Tibial artery (tissue), 4 donors: ENCODE results near the gene IRF2.

ENCODE experiments used
- DNase-seq, 2 donors: peaks; one replicate each; pipeline ENCODE4 v3.0.0-alpha.2; 2019
- H3K27ac ChIP-seq, 2 donors: fragments of 200-600 bp; sonication (generic) in 1 of 2; 1 replicate in 1 of 2; 2 replicates in 1 of 2; pipeline ENCODE4 v1.5.1; 2018 to 2019; ENCODE audit warnings: mild to moderate bottlenecking in 1 of 2
- H3K27me3 ChIP-seq, 2 donors: fragments of 200-600 bp; sonication (generic) in 1 of 2; one replicate each; pipeline versions ENCODE4 v1.5.1 to v1.6.0; 2016 to 2019
- H3K36me3 ChIP-seq, 3 donors: fragments of 200-600 bp; sonication (generic) in 2 of 3; one replicate each; pipeline ENCODE4 v1.5.1; 2016 to 2019; ENCODE audit warnings: mild to moderate bottlenecking in 2 of 3
- H3K4me1 ChIP-seq, 4 donors: fragments of 200-600 bp; sonication (generic) in 2 of 4; 1 replicate in 3 of 4; 2 replicates in 1 of 4; pipeline ENCODE4 v1.5.1; 2016 to 2019
- H3K4me3 ChIP-seq, 2 donors: fragments of 200-600 bp; sonication (generic) in 1 of 2; 1 replicate in 1 of 2; 2 replicates in 1 of 2; pipeline ENCODE4 v1.5.1; 2018 to 2019; ENCODE audit warnings: mild to moderate bottlenecking in 2 of 2
- H3K9me3 ChIP-seq, 3 donors: fragments of 200-600 bp; sonication (generic) in 1 of 3; one replicate each; pipeline ENCODE4 v1.5.1; 2016 to 2019
- intact Hi-C: fragments of 100-400 bp; cut with DNase I; formaldehyde crosslinking; loops from one replicate; pipeline ENCODE4 v1.15.0; 2023; ENCODE audit warnings: low total_unique reads
- TF ChIP-seq, protein P1 (sequence below), 2 experiments: fragments of 200-600 bp in 1 of 2; fragments of 450-650 bp in 1 of 2; IDR thresholded peaks; one replicate each; pipeline ENCODE4 v1.5.1; 2017 to 2019; ENCODE audit warnings: antibody characterized with exemption in 2 of 2, mild to moderate bottlenecking in 1 of 2, moderate library complexity in 1 of 2

IRF2 gene

DNA sequence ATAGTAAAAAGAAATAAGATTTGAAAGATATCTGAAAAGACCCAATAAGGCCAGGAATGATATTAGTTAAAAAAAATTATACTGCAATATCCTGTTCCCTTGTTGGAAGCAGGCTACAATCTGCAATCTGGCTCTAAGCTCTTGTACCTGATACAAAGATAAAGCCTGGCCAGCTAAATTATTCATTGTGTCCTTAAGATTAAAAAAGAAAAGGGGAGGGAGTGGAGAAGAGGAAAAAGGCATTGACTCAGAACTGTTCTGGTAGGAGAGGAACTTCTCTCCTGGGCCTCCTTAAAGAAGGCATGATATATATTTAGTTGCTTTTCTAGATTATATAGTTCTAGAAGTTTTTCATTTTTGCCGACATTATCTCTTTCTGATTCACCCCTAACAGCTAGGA is 46.7 kb downstream of the IRF2 start:
- no peak overlapping the region for H3K4me3 ChIP-seq
- no peak overlapping the region for H3K27ac ChIP-seq
- H3K4me1 ChIP-seq: peaks cover 0 to 19% (median 9%) of the 10 kb centered on the region in 4 donors
- H3K9me3 ChIP-seq: peaks cover 0 to 2% (median 0%) of the 10 kb centered on the region in 3 donors
- TF ChIP-seq, protein P1, sequence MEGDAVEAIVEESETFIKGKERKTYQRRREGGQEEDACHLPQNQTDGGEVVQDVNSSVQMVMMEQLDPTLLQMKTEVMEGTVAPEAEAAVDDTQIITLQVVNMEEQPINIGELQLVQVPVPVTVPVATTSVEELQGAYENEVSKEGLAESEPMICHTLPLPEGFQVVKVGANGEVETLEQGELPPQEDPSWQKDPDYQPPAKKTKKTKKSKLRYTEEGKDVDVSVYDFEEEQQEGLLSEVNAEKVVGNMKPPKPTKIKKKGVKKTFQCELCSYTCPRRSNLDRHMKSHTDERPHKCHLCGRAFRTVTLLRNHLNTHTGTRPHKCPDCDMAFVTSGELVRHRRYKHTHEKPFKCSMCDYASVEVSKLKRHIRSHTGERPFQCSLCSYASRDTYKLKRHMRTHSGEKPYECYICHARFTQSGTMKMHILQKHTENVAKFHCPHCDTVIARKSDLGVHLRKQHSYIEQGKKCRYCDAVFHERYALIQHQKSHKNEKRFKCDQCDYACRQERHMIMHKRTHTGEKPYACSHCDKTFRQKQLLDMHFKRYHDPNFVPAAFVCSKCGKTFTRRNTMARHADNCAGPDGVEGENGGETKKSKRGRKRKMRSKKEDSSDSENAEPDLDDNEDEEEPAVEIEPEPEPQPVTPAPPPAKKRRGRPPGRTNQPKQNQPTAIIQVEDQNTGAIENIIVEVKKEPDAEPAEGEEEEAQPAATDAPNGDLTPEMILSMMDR (IDR thresholded peaks at IDR 0.05): no peak
- no peak for DNase-seq
- H3K36me3 ChIP-seq: peaks cover 45 to 57% (median 47%) of the 10 kb centered on the region in 3 donors
- intact Hi-C loops: no loop called here
- no peaks in the 10 kb centered on the region for H3K27me3 ChIP-seq

DNA sequence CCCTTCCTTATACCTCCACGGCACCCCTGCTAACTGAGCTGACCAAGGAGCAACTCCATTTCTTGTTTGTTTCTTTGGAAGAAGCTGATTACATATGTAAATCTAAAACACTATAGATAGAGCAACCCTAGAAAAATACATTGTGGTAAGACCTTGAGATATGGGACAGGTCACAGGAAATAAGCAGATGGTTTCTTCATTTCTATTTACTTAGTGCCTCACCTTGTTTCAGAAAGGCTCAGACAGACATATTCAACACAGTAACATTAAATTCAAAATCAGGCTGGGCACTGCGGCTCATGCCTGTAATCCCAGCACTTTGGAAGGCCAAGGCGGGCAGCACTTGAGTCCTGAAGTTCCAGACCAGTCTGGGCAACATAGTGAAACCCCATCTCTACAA is 47.3 kb downstream of the IRF2 start:
- Histone ChIP-seq H3K36me3 (peaks cover 51 to 57% (median 53%) of the 10 kb centered on the region in 3 donors), H3K27me3 (no peaks in the 10 kb centered on the region), H3K27ac (no peak overlapping the region), H3K4me1 (peaks cover 0 to 19% (median 9%) of the 10 kb centered on the region in 4 donors), H3K9me3 (peaks cover 0 to 6% (median 0%) of the 10 kb centered on the region in 3 donors), H3K4me3 (no peak overlapping the region)
- TF ChIP-seq, protein P1 (IDR thresholded peaks at IDR 0.05): no peak
- intact Hi-C loops: no loop called here
- DNase-seq: no peak

DNA sequence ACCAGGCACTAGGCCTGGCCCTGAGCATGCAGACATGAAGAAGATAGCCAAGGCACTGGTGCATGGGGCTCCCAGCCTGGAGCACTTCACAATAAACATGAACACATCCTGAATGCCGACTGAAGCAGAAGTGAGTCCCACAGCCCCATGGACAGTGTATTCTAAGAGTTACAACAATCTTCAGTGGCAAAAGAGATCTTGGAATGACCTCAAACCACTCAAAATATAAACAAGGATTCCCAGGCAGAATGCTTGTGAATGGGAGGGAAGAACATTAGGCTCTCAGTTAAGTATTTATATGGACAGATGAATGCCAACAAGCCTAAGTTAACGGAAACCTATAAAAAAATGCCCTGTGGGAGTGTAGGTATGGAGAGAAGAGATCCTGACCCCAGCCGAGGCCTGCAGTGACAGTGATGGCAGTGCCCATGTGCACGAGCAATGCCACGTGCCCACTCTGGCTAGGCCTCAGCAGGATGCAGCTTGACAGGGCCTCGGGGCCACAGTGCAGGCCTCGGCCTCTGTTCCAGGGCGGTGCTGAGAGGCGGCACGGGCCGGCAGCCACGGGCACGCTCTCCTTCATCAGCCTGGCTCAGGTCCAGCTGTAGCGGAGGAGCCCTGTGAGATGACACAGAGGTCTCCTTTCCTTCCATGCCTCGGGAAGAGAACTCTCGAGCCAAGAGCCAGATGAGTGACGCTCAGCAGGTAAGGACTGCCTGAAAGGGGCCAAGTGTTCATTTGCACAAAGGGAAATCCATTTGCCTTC is 49.2 kb downstream of the IRF2 start:
- no peak overlapping the region for H3K4me3 ChIP-seq
- H3K27me3 ChIP-seq: no peaks in the 10 kb centered on the region
- H3K27ac ChIP-seq: no peak overlapping the region
- H3K9me3 ChIP-seq: peaks cover 0 to 6% (median 0%) of the 10 kb centered on the region in 3 donors
- peaks cover 0 to 9% (median 4%) of the 10 kb centered on the region in 4 donors for H3K4me1 ChIP-seq
- H3K36me3 ChIP-seq: peaks cover 51 to 57% (median 55%) of the 10 kb centered on the region in 3 donors
- no peak for DNase-seq
- intact Hi-C loops: no loop called here
- TF ChIP-seq, protein P1 (IDR thresholded peaks at IDR 0.05): no peak

DNA sequence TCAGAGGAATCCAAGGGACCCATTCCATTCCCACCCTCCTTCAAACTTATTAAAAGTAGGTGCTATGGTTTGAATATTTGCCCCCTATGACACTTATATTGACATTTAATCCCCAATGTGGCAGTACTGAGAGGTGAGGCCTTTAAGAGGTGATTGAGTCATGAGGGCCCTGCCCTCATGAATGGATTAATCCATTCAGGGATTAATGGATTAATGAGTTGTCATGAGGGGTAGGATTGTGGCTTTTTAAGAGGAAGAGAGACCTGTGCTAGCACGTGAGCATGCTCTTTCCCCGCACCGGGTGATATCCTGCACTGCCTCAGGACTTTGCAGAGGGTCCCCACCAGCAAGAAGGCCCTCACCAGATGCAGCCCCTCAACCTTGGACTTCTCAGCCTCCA is 50.1 kb downstream of the IRF2 start:
- H3K27ac ChIP-seq: no peak overlapping the region
- H3K27me3 ChIP-seq: no peaks in the 10 kb centered on the region
- peaks cover 51 to 59% (median 55%) of the 10 kb centered on the region in 3 donors for H3K36me3 ChIP-seq
- peaks cover 0 to 6% (median 0%) of the 10 kb centered on the region in 3 donors for H3K9me3 ChIP-seq
- peaks cover 0 to 7% (median 3%) of the 10 kb centered on the region in 4 donors for H3K4me1 ChIP-seq
- no peak overlapping the region for H3K4me3 ChIP-seq
- intact Hi-C loops: no loop called here
- no peak for DNase-seq
- TF ChIP-seq, protein P1 (IDR thresholded peaks at IDR 0.05): no peak

DNA sequence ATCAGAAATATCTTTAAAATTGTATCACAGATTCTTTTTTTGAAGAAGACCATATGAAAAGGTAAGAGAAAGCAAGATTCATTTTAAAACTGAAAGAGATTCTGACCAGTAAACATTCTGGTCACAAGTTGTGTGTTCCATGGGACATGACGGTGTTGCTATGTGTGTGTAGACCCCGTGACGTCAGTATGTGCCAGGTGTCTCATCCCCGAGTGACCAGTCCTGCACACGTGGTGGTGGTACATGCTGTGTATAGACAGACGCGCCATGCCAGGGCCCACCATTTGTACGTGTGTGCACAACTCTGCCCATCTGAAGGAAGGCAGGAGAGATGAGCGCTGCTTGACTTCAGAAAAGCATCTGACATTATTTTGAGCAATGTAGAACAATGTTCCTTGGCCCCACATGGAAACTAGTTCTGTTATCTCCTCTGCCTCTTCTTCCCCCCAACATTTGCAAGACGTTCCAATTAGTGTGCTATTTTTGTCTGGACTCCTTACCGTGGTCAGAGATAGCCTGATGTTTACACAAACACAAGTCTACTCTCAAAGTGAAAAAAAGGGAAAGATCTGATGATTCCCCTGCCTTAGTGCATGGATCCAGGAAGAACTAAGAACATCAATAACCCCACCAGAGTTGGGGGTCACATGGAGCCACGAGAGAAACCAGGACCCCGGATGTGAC is 51.2 kb downstream of the IRF2 start:
- no peaks in the 10 kb centered on the region for H3K27me3 ChIP-seq
- DNase-seq: no peak
- H3K36me3 ChIP-seq: peaks cover 53 to 60% (median 55%) of the 10 kb centered on the region in 3 donors
- peaks cover 0 to 6% (median 0%) of the 10 kb centered on the region in 3 donors for H3K9me3 ChIP-seq
- no peak overlapping the region for H3K27ac ChIP-seq
- intact Hi-C loops: no loop called here
- TF ChIP-seq, protein P1 (IDR thresholded peaks at IDR 0.05): no peak
- H3K4me3 ChIP-seq: no peak overlapping the region
- peaks cover 0 to 3% (median under 1%) of the 10 kb centered on the region in 4 donors for H3K4me1 ChIP-seq
